NCI-H69 (cell line): ENCODE results near the gene AQP10.
"Not testable (repeated sequence)": the region's sequence is repeated elsewhere in the genome, so short reads cannot be mapped to it uniquely, and the experiment has no call there.

Experiments
- DNase-seq: peaks from one replicate; lab custom pipeline; 2025; lab: John Stamatoyannopoulos, UW

The AQP10 gene

DNA sequence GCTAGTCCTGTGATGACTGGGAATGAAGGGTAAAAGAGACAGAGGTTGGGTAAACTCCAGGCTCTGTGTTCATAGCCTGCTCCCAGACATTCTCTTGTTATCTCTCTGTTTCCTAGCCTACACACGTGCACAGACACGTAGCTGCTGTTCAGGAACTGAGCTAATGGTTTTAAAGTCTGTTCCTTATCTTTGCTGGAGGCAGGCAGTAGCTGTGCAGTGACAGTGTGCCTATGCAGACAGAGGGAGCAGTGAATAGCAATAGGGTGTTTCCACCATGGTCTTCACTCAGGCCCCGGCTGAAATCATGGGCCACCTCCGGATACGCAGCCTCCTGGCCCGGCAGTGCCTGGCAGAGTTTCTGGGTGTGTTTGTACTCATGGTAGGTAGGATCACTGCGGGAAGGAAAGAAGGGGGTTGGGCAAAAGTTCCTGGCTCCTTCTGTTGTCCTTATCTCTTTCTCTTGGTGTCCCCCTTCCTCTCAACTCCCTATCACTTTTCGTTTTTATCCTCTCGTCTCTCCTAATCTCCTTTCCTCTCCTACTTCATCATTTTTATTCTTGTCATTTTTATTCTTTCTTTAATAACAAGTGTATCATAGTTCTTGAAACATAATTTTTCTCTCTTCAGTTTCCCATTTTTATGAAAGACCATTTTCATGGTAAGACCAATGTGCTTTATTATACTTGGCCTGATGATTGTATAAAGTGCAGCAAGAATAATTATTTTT, at the start of gene AQP10:
Gene AQP10 (plus strand): TSS at position 212 of the 727 bp plus-strand sequence. CDS start 63 bp downstream, at position 275.
- no peak for DNase-seq

- DNase-seq, result peak; percentile 97
These were observed 48.5 kb upstream of the AQP10 start, which contains the start of gene HAX1 for GRCh38 chr1:154272217-154272998. Gene HAX1 (plus strand): TSS chr1:154272629. CDS start chr1:154272724, 95 bp downstream.

DNA sequence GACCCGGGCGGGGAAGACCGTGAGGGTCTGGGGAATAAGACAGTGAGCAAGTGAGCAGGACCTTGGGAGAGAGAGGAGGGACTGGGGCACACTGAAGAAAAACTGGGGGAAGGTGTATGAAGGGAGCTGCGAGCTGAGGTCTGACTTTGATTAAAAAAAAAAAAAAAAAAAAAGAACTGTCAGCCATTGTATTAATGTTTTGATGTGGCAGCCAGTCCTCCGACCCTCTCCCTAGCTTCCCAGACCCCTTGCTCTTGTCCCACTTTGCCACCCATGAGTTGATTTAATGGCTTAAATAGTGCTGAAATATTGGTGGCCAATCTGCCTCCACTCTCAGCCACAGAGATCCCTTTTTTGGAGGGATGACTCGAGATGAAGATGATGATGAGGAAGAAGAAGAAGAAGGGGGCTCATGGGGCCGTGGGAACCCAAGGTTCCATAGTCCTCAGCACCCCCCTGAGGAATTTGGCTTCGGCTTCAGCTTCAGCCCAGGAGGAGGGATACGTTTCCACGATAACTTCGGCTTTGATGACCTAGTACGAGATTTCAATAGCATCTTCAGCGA, 47.8 kb upstream of the AQP10 start:
- no peak for DNase-seq

- peak; percentile 33 for DNase-seq
These were observed 44.1 kb upstream of the AQP10 start for GRCh38 chr1:154276797-154277196.

DNA sequence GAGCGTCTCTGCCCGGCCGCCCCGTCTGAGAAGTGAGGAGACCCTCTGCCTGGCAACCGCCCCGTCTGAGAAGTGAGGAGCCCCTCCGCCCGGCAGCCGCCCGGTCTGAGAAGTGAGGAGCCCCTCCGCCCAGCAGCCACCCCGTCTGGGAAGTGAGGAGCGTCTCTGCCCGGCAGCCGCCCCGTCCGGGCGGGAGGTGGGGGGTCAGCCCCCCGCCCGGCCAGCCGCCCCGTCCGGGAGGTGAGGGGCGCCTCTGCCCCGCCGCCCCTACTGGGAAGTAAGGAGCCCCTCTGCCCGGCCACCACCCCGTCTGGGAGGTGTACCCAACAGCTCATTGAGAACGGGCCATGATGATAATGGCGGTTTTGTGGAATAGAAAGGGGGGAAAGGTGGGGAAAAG, 33.3 kb upstream of the AQP10 start:
- not testable (repeated sequence) for DNase-seq

DNA sequence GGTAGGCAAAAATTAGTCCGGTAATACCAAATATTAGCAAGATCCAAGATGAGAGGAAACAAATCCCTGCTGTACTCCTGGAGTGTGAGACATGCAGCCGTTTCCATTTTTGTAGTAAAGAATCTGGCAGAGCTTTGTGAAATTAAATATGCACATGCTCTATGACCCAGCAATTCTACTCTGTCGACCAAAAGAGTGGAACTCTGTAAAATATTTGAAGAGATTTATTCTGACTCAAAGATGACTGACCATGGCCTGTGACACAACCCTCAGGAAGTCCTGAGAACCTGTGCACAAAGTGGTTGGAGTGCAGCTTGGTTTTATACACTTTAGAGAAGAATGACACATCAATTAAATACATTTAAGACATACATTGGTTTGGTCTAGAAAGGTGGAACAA, 32.2 kb upstream of the AQP10 start:
- no peak for DNase-seq

GRCh38 chr1:154290921-154291320, 30.0 kb upstream of the AQP10 start:
- DNase-seq, result peak; percentile 13

GRCh38 chr1:154295408-154296235, 25.3 kb upstream of the AQP10 start:
- DNase-seq, result no peak

DNA sequence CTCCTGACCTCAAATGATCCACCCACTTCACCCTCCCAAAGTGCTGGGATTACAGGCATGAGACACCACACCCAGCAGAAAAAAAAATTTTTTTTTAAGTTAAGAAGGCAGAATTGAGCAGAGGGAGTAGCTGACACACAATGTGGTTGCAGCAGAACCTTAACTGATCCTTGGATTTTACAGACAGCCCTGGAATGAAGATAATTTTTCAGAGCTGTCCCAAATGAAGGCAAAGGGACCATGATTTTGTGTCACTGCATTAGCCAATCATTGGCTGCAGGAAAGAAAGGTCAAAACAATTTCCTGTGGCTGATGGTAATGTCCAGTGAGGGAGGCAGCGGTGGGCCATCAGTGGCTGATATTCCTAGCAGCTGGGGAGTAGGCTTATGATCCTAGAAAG, 19.3 kb upstream of the AQP10 start:
- no peak for DNase-seq

- DNase-seq, result no peak
These were observed 16.1 kb upstream of the AQP10 start for GRCh38 chr1:154304664-154305337.

DNA sequence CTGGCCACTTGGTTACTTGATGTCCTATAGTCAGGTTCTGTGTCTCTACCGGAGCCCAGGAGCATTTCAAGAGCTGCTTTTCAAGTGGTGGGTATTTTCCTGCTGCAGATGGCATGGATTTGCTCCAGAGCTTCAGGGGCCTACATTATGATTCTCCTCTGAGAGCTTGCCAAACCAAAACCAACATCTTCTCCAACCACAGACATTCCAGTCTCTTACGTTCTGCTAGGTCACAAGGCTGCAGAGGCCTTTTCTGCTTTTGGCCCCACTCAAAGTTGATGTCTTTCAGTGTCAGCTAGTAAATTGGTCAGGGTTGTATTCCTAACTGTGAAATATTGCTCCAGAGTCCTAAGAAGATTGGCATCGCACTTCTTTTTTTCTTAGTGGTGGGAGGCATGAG, 14.7 kb upstream of the AQP10 start:
- DNase-seq, result no peak

- DNase-seq, result not testable (repeated sequence)
These were observed 13.1 kb upstream of the AQP10 start for GRCh38 chr1:154307670-154308270.

- DNase-seq, result not testable (repeated sequence)
These were observed 11.8 kb upstream of the AQP10 start for GRCh38 chr1:154309136-154309535.

DNA sequence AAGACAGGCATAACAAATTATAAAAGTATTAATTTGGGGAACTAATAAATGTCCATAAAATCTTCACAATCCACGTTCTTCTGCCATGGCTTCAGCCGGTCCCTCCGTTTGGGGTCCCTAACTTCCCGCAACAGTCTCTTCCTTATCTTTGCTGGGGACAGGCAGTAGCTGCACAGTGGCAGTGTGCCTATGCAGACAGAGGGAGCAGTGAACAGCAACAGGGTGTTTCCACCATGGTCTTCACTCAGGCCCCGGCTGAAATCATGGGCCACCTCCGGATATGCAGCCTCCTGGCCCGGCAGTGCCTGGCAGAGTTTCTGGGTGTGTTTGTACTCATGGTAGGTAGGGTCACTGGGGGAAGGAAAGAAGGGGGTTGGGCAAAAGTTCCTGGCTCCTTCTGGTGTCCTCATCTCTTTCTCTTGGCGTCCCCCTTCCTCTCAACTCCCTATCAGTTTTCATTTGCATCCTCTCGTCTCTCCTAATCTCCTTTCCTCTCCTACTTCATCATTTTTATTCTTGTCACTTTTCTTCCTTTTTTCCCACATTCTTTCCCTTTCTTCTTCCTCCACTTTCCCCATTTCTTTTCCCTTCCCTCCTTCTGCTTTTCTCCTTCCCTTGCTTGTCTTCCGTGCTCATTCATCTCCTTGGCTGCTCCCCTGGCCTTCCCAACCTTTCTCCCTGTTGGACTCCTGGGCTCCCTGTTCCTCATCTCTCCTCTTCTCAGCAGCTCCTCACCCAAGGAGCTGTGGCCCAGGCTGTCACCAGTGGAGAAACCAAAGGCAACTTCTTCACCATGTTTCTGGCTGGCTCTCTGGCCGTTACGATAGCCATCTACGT, 8.4 kb upstream of the AQP10 start:
- not testable (repeated sequence) for DNase-seq

DNA sequence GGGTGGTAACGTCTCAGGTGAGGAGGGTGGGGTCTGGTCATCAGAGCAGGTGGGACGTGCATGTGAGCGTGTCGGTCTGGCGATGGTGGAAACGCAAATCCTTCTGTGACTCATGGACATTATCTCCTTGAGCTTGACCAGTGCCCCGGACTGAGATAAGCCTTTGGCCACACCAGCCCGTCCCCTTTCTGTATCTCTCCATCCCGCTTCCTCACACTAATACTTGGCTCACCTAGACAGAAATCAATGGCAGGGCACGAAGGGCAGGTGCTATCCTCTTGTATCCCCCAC, 7.9 kb upstream of the AQP10 start:
- no peak for DNase-seq

DNA sequence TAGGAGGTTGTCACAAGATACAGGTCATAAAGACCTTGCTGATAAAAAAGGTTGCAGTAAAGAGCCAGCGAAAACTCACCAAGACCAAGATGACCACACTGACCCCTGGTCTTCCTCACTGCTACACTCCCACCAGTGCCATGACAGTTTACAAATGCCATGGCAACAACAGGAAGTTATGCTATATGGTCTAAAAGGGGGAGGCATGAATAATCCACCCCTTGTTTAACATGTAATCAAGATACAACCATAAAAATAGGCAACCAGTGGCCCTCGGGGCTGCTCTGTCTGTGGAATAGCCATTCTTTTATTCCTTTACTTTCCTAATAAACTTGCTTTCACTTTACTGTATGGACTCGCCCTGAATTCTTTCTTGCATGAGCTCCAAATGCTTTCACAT, 6.7 kb upstream of the AQP10 start:
- DNase-seq, result not testable (repeated sequence)

- DNase-seq, result no peak
These were observed 4.2 kb upstream of the AQP10 start for GRCh38 chr1:154316704-154317103.

GRCh38 chr1:154318386-154318785, 2.5 kb upstream of the AQP10 start:
- DNase-seq, result no peak

- DNase-seq, result not testable (repeated sequence)
These were observed 679 bp downstream of the AQP10 start for GRCh38 chr1:154321609-154321934.

- no peak for DNase-seq
These were observed 2.6 kb downstream of the AQP10 start for GRCh38 chr1:154323493-154323892.
